SK-N-SH (cell line): ENCODE data around the gene FKBP9. TPM values are rescaled to one million over a fixed set of nuclear protein-coding genes. Genes with fewer than 3 reads are reported as not detected.
A peak's percentile ranks its signal among the peaks of the same experiment; 100 is the strongest.

Source experiments
- CTCF ChIA-PET: fragments of 300-600, 350-600 bp; formaldehyde crosslinking; extraction: SDS; loops from one replicate; lab custom pipeline; 2021; lab: Yijun Ruan, JAX
- POLR2A ChIA-PET: fragments of 350-600 bp; sonication (Branson Sonifier 250); formaldehyde crosslinking; extraction: SDS; loops from one replicate; lab custom pipeline; 2020; ENCODE audit warnings: antibody characterized with exemption, inconsistent platforms; lab: Yijun Ruan, JAX
- DNase-seq: peaks from one replicate; pipeline ENCODE4 v3.0.0; 2012
- H2AFZ ChIP-seq: fragments of 200-600 bp; sonication (generic); 2 replicates; pipeline ENCODE4 v1.8.1; 2016; ENCODE audit warnings: antibody characterized with exemption, mild to moderate bottlenecking, low read depth
- H3F3A ChIP-seq: fragments of 200-600 bp; sonication (generic); replicated peaks from 2 replicates; pipeline ENCODE3; 2016; ENCODE audit warnings: antibody characterized with exemption, mild to moderate bottlenecking; ENCODE audit not compliant: insufficient read depth
- H3K27ac ChIP-seq, 2 experiments: fragments of 200-500 bp in 1 of 2; fragments of 200-600 bp in 1 of 2; sonication (Bioruptor generic) in 1 of 2; sonication (generic), shearing (Covaris generic) in 1 of 2; 2 replicates each; pipeline versions ENCODE4 v1.5.1 to v1.6.1; 2014 to 2016; ENCODE audit warnings: low read depth in 2 of 2, inconsistent platforms in 1 of 2, low read length in 1 of 2, mild to moderate bottlenecking in 1 of 2, mixed read lengths in 1 of 2
- H3K27me3 ChIP-seq: fragments of 200-600 bp; sonication (generic), shearing (Covaris generic); 2 replicates; pipeline ENCODE4 v1.6.1; 2016; ENCODE audit warnings: mixed run types; ENCODE audit not compliant: insufficient read depth
- H3K36me3 ChIP-seq, 2 experiments: fragments of 200-500 bp in 1 of 2; fragments of 200-600 bp in 1 of 2; sonication (Bioruptor generic) in 1 of 2; sonication (generic) in 1 of 2; replicated peaks in 1 of 2; 2 replicates each; pipeline versions ENCODE3 to v1.5.1; 2014 to 2016; ENCODE audit warnings: low read length in 1 of 2, mild to moderate bottlenecking in 1 of 2; ENCODE audit not compliant: insufficient read depth in 2 of 2, control insufficient read depth in 1 of 2
- H3K4me1 ChIP-seq, 2 experiments: fragments of 200-500 bp in 1 of 2; fragments of 200-600 bp in 1 of 2; sonication (Bioruptor generic) in 1 of 2; sonication (generic), shearing (Covaris generic) in 1 of 2; 2 replicates each; pipeline versions ENCODE4 v1.5.1 to v1.6.1; 2014 to 2016; ENCODE audit warnings: low read depth in 1 of 2, low read length in 1 of 2, mixed run types in 1 of 2; ENCODE audit not compliant: insufficient read depth in 2 of 2, control insufficient read depth in 1 of 2
- H3K4me2 ChIP-seq: fragments of 200-600 bp; sonication (generic), shearing (Covaris generic); 2 replicates; pipeline ENCODE4 v1.6.1; 2017; ENCODE audit warnings: mixed run types
- H3K4me3 ChIP-seq, 2 experiments: fragments of 200-500 bp in 1 of 2; fragments of 200-600 bp in 1 of 2; sonication (Bioruptor generic) in 1 of 2; sonication (generic), shearing (Covaris generic) in 1 of 2; 2 replicates each; pipeline versions ENCODE4 v1.5.1 to v1.8.1; 2014 to 2016; ENCODE audit warnings: low read depth in 2 of 2, inconsistent platforms in 1 of 2, low read length in 1 of 2, mild to moderate bottlenecking in 1 of 2, mixed read lengths in 1 of 2, moderate library complexity in 1 of 2
- H3K79me2 ChIP-seq: fragments of 200-600 bp; sonication (generic); 2 replicates; pipeline ENCODE4 v1.8.1; 2017; ENCODE audit warnings: mild to moderate bottlenecking; ENCODE audit not compliant: insufficient read depth
- H3K9ac ChIP-seq: fragments of 200-600 bp; sonication (generic); 2 replicates; pipeline ENCODE4 v1.6.1; 2017; ENCODE audit warnings: mixed run types
- H3K9me2 ChIP-seq: fragments of 200-600 bp; sonication (generic); 2 replicates; pipeline ENCODE4 v1.6.1; 2017; ENCODE audit warnings: mixed run types
- H3K9me3 ChIP-seq: fragments of 200-600 bp; sonication (generic); 2 replicates; pipeline ENCODE4 v1.6.1; 2017; ENCODE audit warnings: mixed run types, mild to moderate bottlenecking, moderate library complexity
- H4K20me1 ChIP-seq: fragments of 200-600 bp; sonication (generic); 2 replicates; pipeline ENCODE4 v1.6.1; 2017; ENCODE audit warnings: mild to moderate bottlenecking, mixed run types; ENCODE audit not compliant: insufficient read depth
- EP300 ChIP-seq, 2 experiments: IDR thresholded peaks; 2 replicates each; pipeline versions ENCODE4 v1.4.0 to v1.6.1; 2012; ENCODE audit warnings: borderline replicate concordance in 1 of 2, low read depth in 1 of 2, low read length in 1 of 2
- EZH2phosphoT487 ChIP-seq: fragments of 200-600 bp; sonication (generic); IDR thresholded peaks from 2 replicates; pipeline ENCODE4 v1.6.1; 2017; ENCODE audit warnings: low read depth, mixed run types, mild to moderate bottlenecking, antibody characterized with exemption, moderate library complexity, borderline replicate concordance
- FOSL2 ChIP-seq: IDR thresholded peaks from 2 replicates; pipeline ENCODE4 v1.4.0; 2012; ENCODE audit warnings: low read depth, mild to moderate bottlenecking, moderate library complexity, borderline replicate concordance
- JUND ChIP-seq: IDR thresholded peaks from 2 replicates; pipeline ENCODE4 v1.4.0; 2012
- WGBS: methylation state at CpG from one replicate; pipeline ENCODE4 v1.1.6; 2017; ENCODE audit warnings: low lambda C conversion rate; 5-methylcytosine and 5-hydroxymethylcytosine counted together
- polyA plus RNA-seq, 3 experiments: library from polyadenylated mRNA; depleted of rRNA; stranded (reverse); fragments of >200 nt; gene quantifications; 2 replicates each; pipeline ENCODE4 v1.2.3, GENCODE V29; 2012
- small RNA-seq, 7 experiments: library from RNA; depleted of rRNA; stranded (forward); fragments of <200 nt; gene quantifications; one replicate each; pipeline ENCODE3, GENCODE V24; 2012
- TF ChIP-seq, protein P1 (sequence below): IDR thresholded peaks from 2 replicates; pipeline ENCODE4; 2012

The FKBP9 gene
- polyA plus RNA-seq, 1 of the 3 experiments (the other 2 are of a cell fraction): 211 TPM

DNA sequence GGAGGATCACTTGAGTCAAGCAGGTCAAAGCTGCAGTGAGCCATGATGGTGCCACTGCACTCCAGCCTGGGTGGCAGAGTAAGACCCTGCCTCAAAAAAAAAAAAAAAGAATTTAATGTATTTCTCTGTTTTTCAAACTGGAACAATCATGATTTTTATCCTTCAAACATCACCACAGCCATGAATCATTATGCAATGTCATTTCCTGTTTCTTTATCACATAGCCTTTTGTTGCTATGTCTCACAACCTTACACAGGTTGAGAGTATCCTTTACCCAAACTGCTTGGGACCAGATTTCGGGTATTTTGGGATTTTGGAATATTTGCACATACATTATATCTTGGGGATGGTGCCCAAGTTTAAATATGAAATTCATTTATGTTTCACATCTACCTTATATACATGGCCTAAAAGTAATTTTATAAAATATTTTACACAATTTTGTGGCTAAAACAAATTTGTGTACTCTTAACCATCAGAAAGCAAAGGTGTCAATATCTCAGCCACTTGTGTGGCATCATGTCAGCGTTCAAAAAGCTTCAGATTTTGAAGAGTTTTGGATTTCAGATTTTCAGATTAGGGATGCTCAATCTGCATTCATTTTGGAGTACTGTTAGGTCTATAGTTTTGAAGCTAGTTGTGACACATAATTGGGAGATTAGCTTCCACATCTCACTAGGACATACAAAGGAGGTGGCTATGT is 97.2 kb downstream of the FKBP9 start:
- Histone ChIP-seq H3K27me3 (no peaks in the 10 kb centered on the region), H4K20me1 (peaks cover 22% of the 10 kb centered on the region), H3K9ac (no peak overlapping the region), H3K4me2 (no peak overlapping the region), H2AFZ (no peak overlapping the region), H3K79me2 (peaks cover 97% of the 10 kb centered on the region), H3K36me3 (peaks cover 0 to 4% of the 10 kb centered on the region in 2 experiments), H3K9me3 (no peaks in the 10 kb centered on the region), H3K27ac (peak overlapping the region in 1 of 2 experiments; percentile 19; a peak in 2 of 4 replicates)
- WGBS: 91% methylated on average over 2 of the region's 2 CpGs
- POLR2A ChIA-PET: interaction anchor here (1.0 kb wide), 1 partner anchor 9 kb away, joined by 6 read pairs; the partner anchor contains the start of gene NT5C3A
- no peak for DNase-seq
- TF ChIP-seq JUND (peak; percentile 26; the same call in 1 of the 2 replicates), FOSL2 (peak; percentile 49; the same call in 1 of the 2 replicates), EZH2phosphoT487 (no peak)
- TF ChIP-seq, protein P1, sequence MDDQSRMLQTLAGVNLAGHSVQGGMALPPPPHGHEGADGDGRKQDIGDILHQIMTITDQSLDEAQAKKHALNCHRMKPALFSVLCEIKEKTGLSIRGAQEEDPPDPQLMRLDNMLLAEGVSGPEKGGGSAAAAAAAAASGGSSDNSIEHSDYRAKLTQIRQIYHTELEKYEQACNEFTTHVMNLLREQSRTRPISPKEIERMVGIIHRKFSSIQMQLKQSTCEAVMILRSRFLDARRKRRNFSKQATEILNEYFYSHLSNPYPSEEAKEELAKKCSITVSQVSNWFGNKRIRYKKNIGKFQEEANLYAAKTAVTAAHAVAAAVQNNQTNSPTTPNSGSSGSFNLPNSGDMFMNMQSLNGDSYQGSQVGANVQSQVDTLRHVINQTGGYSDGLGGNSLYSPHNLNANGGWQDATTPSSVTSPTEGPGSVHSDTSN: peak; percentile 30; the same call in 1 of the 2 replicates
- TF ChIP-seq, all 33 proteins: peak for 3
- CTCF ChIA-PET: interaction anchor here (0.7 to 2.8 kb wide), 6 partner anchors 55 to 287 kb away, joined by 3 to 15 read pairs (median 4); partner anchors contain the start of gene RP9
- Histone ChIP-seq H3K4me1 (no peaks in the 10 kb centered on the region; a peak in 1 of 4 replicates), H3K4me3 (no peak overlapping the region), H3K9me2 (no peaks in the 10 kb centered on the region), H3F3A (peaks cover 13% of the 10 kb centered on the region)

DNA sequence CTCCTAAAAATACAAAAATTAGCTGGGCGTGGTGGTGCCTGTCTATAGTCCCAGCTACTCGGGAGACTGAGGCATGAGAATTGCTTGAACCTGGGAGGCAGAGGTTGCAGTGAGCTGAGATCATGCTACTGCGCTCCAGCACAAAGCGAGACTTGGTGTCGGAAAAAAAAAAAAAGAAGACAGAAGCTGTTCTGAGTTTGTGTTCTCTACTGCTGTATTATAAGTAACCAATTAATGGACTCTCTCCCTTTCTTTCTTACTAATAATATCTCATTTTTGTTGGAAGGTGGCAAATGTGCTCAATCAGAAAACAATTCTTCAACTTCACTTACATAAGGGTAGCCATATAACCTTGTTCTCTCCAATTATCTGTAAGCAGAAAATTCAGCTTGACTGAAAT is 97.9 kb downstream of the FKBP9 start:
- DNase-seq: no peak
- no peaks in the 10 kb centered on the region for H3K9me2 ChIP-seq
- ChIA-PET POLR2A (no interaction called here), CTCF (interaction anchor here (0.7 to 1.5 kb wide), 5 partner anchors 15 to 293 kb away, joined by 3 to 5 read pairs (median 4); no protein-coding TSS in a partner anchor)
- H3F3A ChIP-seq: peaks cover 13% of the 10 kb centered on the region
- no peak overlapping the region for H2AFZ ChIP-seq
- H3K4me2 ChIP-seq: no peak overlapping the region
- H3K27me3 ChIP-seq: no peaks in the 10 kb centered on the region
- H3K79me2 ChIP-seq: peaks cover 97% of the 10 kb centered on the region
- H3K4me1 ChIP-seq: no peaks in the 10 kb centered on the region; a peak in 1 of 4 replicates
- H3K27ac ChIP-seq: no peak overlapping the region
- no peak overlapping the region for H3K9ac ChIP-seq
- peaks cover 2 to 4% of the 10 kb centered on the region in 2 experiments for H3K36me3 ChIP-seq
- no peak overlapping the region for H3K4me3 ChIP-seq
- no peaks in the 10 kb centered on the region for H3K9me3 ChIP-seq
- TF ChIP-seq EP300 (IDR thresholded peaks at IDR 0.05; ENCODE audit: borderline replicate concordance in 1 of 2, low read depth in 1 of 2, low read length in 1 of 2): no peak
- H4K20me1 ChIP-seq: peaks cover 18% of the 10 kb centered on the region
- WGBS: 96% methylated on average over 5 of the region's 5 CpGs

Small RNAs within 50 kb of the gene (small RNA-seq; reads per million reads assigned to genes)
- gene AC083863.1: 0 reads per million in 7 experiments
- gene RN7SL505P: 0 reads per million in 7 experiments
- 0 reads per million in 7 experiments for gene RNU6-388P
- 0 reads per million in 7 experiments for gene RPS29P14

Other genes starting within 250 kb of the FKBP9 start
- 23.6 and 28.3 TPM in 2 replicates for gene KBTBD2, start 65.7 kb upstream of the FKBP9 start, polyA plus RNA-seq (2012; rRNA removed)
- 13.2 and 14.1 TPM in 2 replicates for gene NT5C3A, start 105.3 kb downstream of the FKBP9 start, polyA plus RNA-seq (2012; rRNA removed)
- 31.6 and 32.0 TPM in 2 replicates for gene RP9, start 152.0 kb downstream of the FKBP9 start, polyA plus RNA-seq (2012; rRNA removed)
- gene BBS9, start 172.1 kb downstream of the FKBP9 start, polyA plus RNA-seq (2012; rRNA removed): 7.5 and 11.1 TPM in 2 replicates